ENCODE measurements around the gene ACTR2. TPM values are rescaled to one million over a fixed set of nuclear protein-coding genes. Genes with fewer than 3 reads are reported as not detected.

The ACTR2 gene
- total RNA-seq, 1 donor from 2014 or later = 236 TPM

- intact Hi-C loops (cut with DNase I) = no loop called here
- no peak for ATAC-seq
- Histone ChIP-seq H3K4me3 (no peak overlapping the region), H3K27me3 (no peaks in the 10 kb centered on the region), H3K27ac (no peak overlapping the region), H3K9me3 (no peaks in the 10 kb centered on the region), H3K4me1 (peaks cover 45% of the 10 kb centered on the region), H3K36me3 (peaks cover 24% of the 10 kb centered on the region)
- TF ChIP-seq CTCF (IDR thresholded peaks at IDR 0.05) = no peak
- DNase-seq = no peak
These were observed 47.7 kb downstream of the ACTR2 start for GRCh38 chr2:65275141-65275915.

DNA sequence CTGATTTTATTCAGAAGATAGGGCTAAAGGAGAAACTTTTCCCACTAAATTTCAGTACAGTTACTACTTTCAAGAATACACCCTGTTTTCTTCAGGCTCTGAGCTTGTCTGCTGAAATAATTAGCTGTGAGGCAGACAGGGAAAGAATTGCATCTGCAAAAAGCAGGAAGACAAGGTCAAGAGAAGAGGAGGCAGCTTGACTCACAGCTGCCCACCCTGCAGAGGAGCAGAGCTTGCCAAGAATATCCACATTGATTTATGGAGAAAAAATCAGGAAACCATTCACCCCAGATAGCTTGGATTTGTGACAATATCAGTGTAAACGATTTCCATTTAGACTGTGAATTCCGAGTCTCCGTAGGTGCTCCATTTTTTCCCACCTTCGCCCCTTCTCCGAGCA lies 49.0 kb downstream of the ACTR2 start:
- Histone ChIP-seq H3K27me3 (no peaks in the 10 kb centered on the region), H3K27ac (no peak overlapping the region), H3K9me3 (no peaks in the 10 kb centered on the region), H3K36me3 (peaks cover 18% of the 10 kb centered on the region), H3K4me3 (no peak overlapping the region), H3K4me1 (peaks cover 45% of the 10 kb centered on the region)
- ATAC-seq = no peak
- TF ChIP-seq CTCF (IDR thresholded peaks at IDR 0.05) = no peak
- intact Hi-C loops (cut with DNase I) = no loop called here
- DNase-seq = no peak

DNA sequence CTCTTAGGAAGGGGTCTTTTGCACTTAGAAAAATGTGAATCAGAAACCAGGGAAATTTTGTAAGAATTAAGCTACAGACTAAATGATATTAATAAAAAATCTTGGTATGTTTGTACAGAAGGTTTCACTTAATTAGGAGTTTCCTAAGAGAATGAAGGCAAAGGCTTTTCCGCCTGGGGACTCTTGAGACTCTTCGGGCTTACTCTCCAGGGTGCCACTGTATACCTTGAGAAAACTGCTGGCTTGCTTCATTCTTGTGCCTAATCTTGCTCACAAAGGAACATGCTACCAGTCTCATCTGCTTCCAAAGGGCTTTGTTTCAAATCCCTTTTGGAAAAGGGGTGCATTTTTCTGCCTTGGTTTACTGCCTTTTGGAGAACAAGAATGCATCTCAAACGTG lies 49.5 kb downstream of the ACTR2 start:
- no peaks in the 10 kb centered on the region for H3K27me3 ChIP-seq
- peaks cover 13% of the 10 kb centered on the region for H3K36me3 ChIP-seq
- H3K27ac ChIP-seq = no peak overlapping the region
- intact Hi-C loops (cut with DNase I) = no loop called here
- H3K4me1 ChIP-seq = peaks cover 46% of the 10 kb centered on the region
- no peak for TF ChIP-seq CTCF (IDR thresholded peaks at IDR 0.05)
- DNase-seq = no peak
- H3K4me3 ChIP-seq = no peak overlapping the region
- H3K9me3 ChIP-seq = no peaks in the 10 kb centered on the region
- no peak for ATAC-seq

GRCh38 chr2:65277791-65278483 lies 50.3 kb downstream of the ACTR2 start:
- Histone ChIP-seq H3K27ac (peak overlapping the region; percentile 52), H3K27me3 (no peaks in the 10 kb centered on the region), H3K4me3 (no peak overlapping the region), H3K4me1 (peaks cover 53% of the 10 kb centered on the region), H3K9me3 (no peaks in the 10 kb centered on the region), H3K36me3 (peaks cover 5% of the 10 kb centered on the region)
- peak; percentile 14 for TF ChIP-seq CTCF (IDR thresholded peaks at IDR 0.05)
- DNase-seq = peak; percentile 73
- ATAC-seq = peak; percentile 75
- intact Hi-C loops (cut with DNase I) = no loop called here

DNA sequence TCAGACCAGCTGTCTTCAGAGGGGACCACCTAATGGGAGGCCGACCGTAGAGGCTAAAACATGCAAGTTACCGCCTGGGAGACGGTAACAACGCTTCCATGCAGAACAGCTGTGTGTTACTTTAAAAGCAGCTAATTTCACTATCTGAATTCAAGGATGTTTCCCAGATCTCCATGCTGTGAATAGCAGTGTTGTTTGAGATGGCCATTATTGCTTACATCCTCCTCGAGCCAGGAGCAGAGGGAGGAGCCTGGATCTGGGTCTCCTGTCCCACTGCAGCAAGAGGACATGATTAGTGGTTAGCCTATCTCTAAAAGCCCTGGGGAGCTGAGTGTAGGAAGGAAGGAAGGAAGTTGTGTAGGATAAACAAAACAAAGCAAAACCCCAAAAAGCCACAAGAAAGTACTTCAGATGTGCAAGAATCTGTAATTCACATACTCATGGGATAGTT lies 50.9 kb downstream of the ACTR2 start:
- DNase-seq (no peak), ATAC-seq (peak; percentile 27)
- peaks cover 53% of the 10 kb centered on the region for H3K4me1 ChIP-seq
- H3K36me3 ChIP-seq = no peaks in the 10 kb centered on the region
- no peak for TF ChIP-seq CTCF (IDR thresholded peaks at IDR 0.05)
- no peak overlapping the region for H3K4me3 ChIP-seq
- no peaks in the 10 kb centered on the region for H3K9me3 ChIP-seq
- no peaks in the 10 kb centered on the region for H3K27me3 ChIP-seq
- intact Hi-C loops (cut with DNase I) = no loop called here
- peak overlapping the region; percentile 52 for H3K27ac ChIP-seq
